Endothelial cell of umbilical vein (primary cell): ENCODE results near the gene BCL2A1. TPM values are rescaled to one million over a fixed set of nuclear protein-coding genes. Genes with fewer than 3 reads are reported as not detected.

ENCODE experiments used
- BruUV-seq: library from RNA; stranded (reverse); fragments of 400-500 nt; replicated peaks from 2 replicates; lab custom pipeline; 2021; lab: Mats Ljungman, UMichigan
- CTCF ChIA-PET: fragments of 300-600, 350-600 bp; sonication (Branson Sonifier 250); formaldehyde crosslinking; loops from one replicate; lab custom pipeline; 2021; ENCODE audit warnings: antibody characterized with exemption, inconsistent platforms; lab: Charles Lee
- POLR2A ChIA-PET: fragments of 300-600, 350-600 bp; sonication (Branson Sonifier 250); formaldehyde crosslinking; loops from one replicate; lab custom pipeline; 2021; ENCODE audit warnings: antibody characterized with exemption, inconsistent platforms; lab: Charles Lee
- DNase-seq: peaks from one replicate; pipeline ENCODE4 v3.0.0-alpha.2; 2011; ENCODE audit warnings: low read depth, low spot score
- FAIRE-seq: peaks from 2 replicates; lab custom pipeline; 2011; peaks lifted over from hg19 to GRCh38; lab: Jason Lieb, UNC
- H2AFZ ChIP-seq: 2 replicates; pipeline ENCODE4 v1.6.0; 2012; ENCODE audit warnings: low read depth, low read length, control low read depth, inconsistent platforms
- H3K27ac ChIP-seq: 2 replicates; pipeline ENCODE4 v1.5.1; 2011; ENCODE audit warnings: low read depth, mild to moderate bottlenecking, control low read depth, low read length, moderate library complexity; ENCODE audit not compliant: insufficient read depth
- H3K27me3 ChIP-seq, 2 experiments: 2 replicates each; pipeline versions ENCODE4 v1.6.0 to v1.6.1; 2011; ENCODE audit warnings: low read length in 2 of 2, mixed read lengths in 1 of 2; ENCODE audit not compliant: control insufficient read depth in 2 of 2, insufficient read depth in 2 of 2
- H3K36me3 ChIP-seq, 2 experiments: 2 replicates in 1 of 2; 3 replicates in 1 of 2; pipeline ENCODE4 v1.5.1; 2011; ENCODE audit warnings: low read length in 2 of 2, mild to moderate bottlenecking in 1 of 2, moderate library complexity in 1 of 2; ENCODE audit not compliant: control insufficient read depth in 2 of 2, insufficient read depth in 2 of 2; ENCODE audit errors: extremely low read depth in 1 of 2
- H3K4me1 ChIP-seq: 3 replicates; pipeline ENCODE4 v1.5.1; 2011; ENCODE audit warnings: mild to moderate bottlenecking, low read length; ENCODE audit not compliant: control insufficient read depth, insufficient read depth; ENCODE audit errors: extremely low read depth
- H3K4me2 ChIP-seq: 2 replicates; pipeline ENCODE4 v1.6.1; 2011; ENCODE audit warnings: low read length, control low read depth, mixed read lengths; ENCODE audit not compliant: insufficient read depth
- H3K4me3 ChIP-seq, 3 experiments: fragments of 200-600 bp in 1 of 3; sonication (generic), shearing (Covaris generic) in 1 of 3; replicated peaks in 1 of 3; 2 replicates each; pipeline ENCODE4 v1.5.1; 2011 to 2016; ENCODE audit warnings: control low read depth in 3 of 3, low read length in 3 of 3, mild to moderate bottlenecking in 2 of 3, inconsistent platforms in 1 of 3, low read depth in 1 of 3, moderate library complexity in 1 of 3; ENCODE audit not compliant: insufficient read depth in 1 of 3
- H3K79me2 ChIP-seq: 2 replicates; pipeline ENCODE4 v1.6.0; 2012; ENCODE audit warnings: low read length, inconsistent platforms; ENCODE audit not compliant: control insufficient read depth, insufficient read depth
- H3K9ac ChIP-seq: replicated peaks from 2 replicates; pipeline ENCODE3; 2011; ENCODE audit warnings: low read length, control low read depth; ENCODE audit not compliant: insufficient read depth; ENCODE audit errors: extremely low read depth
- H3K9me1 ChIP-seq: replicated peaks from 3 replicates; pipeline ENCODE4 v1.6.0; 2011; ENCODE audit warnings: mild to moderate bottlenecking, low read length; ENCODE audit not compliant: control insufficient read depth, insufficient read depth; ENCODE audit errors: extremely low read depth
- H3K9me3 ChIP-seq: replicated peaks from 2 replicates; pipeline ENCODE4 v1.5.1; 2012; ENCODE audit warnings: low read length, inconsistent platforms; ENCODE audit not compliant: control insufficient read depth, insufficient read depth
- H4K20me1 ChIP-seq: replicated peaks from 2 replicates; pipeline ENCODE3; 2011; ENCODE audit warnings: mild to moderate bottlenecking, low read length; ENCODE audit not compliant: control insufficient read depth, insufficient read depth; ENCODE audit errors: extremely low read depth
- EZH2 ChIP-seq: IDR thresholded peaks from 2 replicates; pipeline ENCODE4 v1.6.1; 2012; ENCODE audit warnings: borderline replicate concordance, low read depth, mild to moderate bottlenecking, moderate library complexity, low read length, inconsistent platforms; ENCODE audit not compliant: severe bottlenecking
- FOS ChIP-seq: IDR thresholded peaks from 2 replicates; pipeline ENCODE4 v1.6.1; 2011; ENCODE audit warnings: mild to moderate bottlenecking, low read length, moderate library complexity, borderline replicate concordance; ENCODE audit not compliant: insufficient read depth
- GATA2 ChIP-seq: IDR thresholded peaks from 2 replicates; pipeline ENCODE4 v1.7.0; 2011; ENCODE audit warnings: low read depth, mild to moderate bottlenecking, moderate library complexity, mixed read lengths, low read length; ENCODE audit not compliant: insufficient read length, insufficient read depth
- JUN ChIP-seq: IDR thresholded peaks from 2 replicates; pipeline ENCODE4 v1.6.1; 2011; ENCODE audit warnings: borderline replicate concordance, low read depth; ENCODE audit not compliant: insufficient read length, insufficient read depth
- MYC ChIP-seq: IDR thresholded peaks from one replicate; pipeline ENCODE4 v1.6.1; 2011; ENCODE audit warnings: mild to moderate bottlenecking, low read depth, low read length
- POLR2A ChIP-seq: IDR thresholded peaks from 2 replicates; pipeline ENCODE4 v1.6.1; 2012; ENCODE audit warnings: low read depth, mild to moderate bottlenecking, control low read depth, low read length
- POLR2AphosphoS5 ChIP-seq: IDR thresholded peaks from 2 replicates; pipeline ENCODE4 v1.6.1; 2012; ENCODE audit warnings: low read depth, mild to moderate bottlenecking, control low read depth, low read length, moderate library complexity; ENCODE audit not compliant: insufficient read depth
- dilution Hi-C: fragments of 300-500 bp; cut with MboI; formaldehyde crosslinking; loops from one replicate; pipeline ENCODE4 v1.15.0; 2019; ENCODE audit warnings: low sequenced_read_pairs; ENCODE audit not compliant: extremely low pct_ligation_motif_present
- intact Hi-C: fragments of 100-400 bp; cut with micrococcal nuclease; formaldehyde crosslinking; loops from one replicate; pipeline ENCODE4 v1.10.0; 2022
- polyA plus RNA-seq, 4 experiments: library from polyadenylated mRNA; depleted of rRNA in 3 of 4; stranded (reverse) in 3 of 4; unstranded in 1 of 4; fragments of >200 nt; gene quantifications; 2 replicates each; pipeline versions ENCODE4 v1.2.1 to v1.2.3, GENCODE V29; 2011 to 2012; ENCODE audit warnings: missing spikeins in 1 of 4
- total RNA-seq: library from RNA; stranded (reverse); gene quantifications from 2 replicates; pipeline ENCODE4 v1.2.3, GENCODE V29; 2021
- TF ChIP-seq, protein P1 (sequence below): IDR thresholded peaks from 2 replicates; pipeline ENCODE4 v1.6.1; 2011; ENCODE audit not compliant: insufficient read depth, insufficient read length
- TF ChIP-seq, protein P2 (sequence below), 2 donors: IDR thresholded peaks; 1 replicate in 1 of 2; 2 replicates in 1 of 2; pipeline ENCODE4 v1.5.1; 2011; ENCODE audit warnings: low read length in 2 of 2, mild to moderate bottlenecking in 2 of 2, moderate library complexity in 2 of 2, control low read depth in 1 of 2, inconsistent platforms in 1 of 2, low read depth in 1 of 2; ENCODE audit not compliant: insufficient read depth in 1 of 2; ENCODE audit errors: extremely low read depth in 1 of 2

Gene BCL2A1
- total and polyA plus RNA-seq, 2 donors (not counting 3 experiments of a cell fraction or from before 2014, with no cell fraction given): not detected

DNA sequence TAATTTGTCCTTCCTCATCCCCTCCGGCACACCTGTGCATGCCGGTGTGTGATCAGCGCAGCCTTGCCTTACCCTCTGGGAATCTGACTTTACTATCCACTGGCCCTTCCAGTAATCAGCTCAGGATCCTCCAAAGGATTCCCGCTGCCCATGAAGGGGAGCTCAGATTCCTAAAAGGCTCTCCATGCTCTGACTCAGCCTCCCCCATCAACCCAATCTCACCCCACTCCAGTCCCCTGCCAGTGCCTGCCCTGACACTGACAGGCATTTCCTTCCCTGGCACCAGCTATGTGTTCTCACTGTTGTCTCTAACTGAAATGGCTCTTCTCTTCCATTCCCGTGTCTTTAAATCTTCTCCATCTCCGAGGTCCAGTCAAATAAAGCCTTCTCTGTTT is 7.3 kb upstream of the BCL2A1 start:
- Histone ChIP-seq H3K27me3 (peaks cover 0 to 3% of the 10 kb centered on the region in 2 experiments), H3K4me1 (no peaks in the 10 kb centered on the region), H3K9me3 (no peaks in the 10 kb centered on the region), H3K4me3 (no peak overlapping the region), H3K36me3 (no peaks in the 10 kb centered on the region), H3K27ac (no peak overlapping the region), H3K9ac (no peak overlapping the region), H4K20me1 (no peaks in the 10 kb centered on the region), H3K9me1 (no peaks in the 10 kb centered on the region), H2AFZ (no peak overlapping the region), H3K4me2 (no peak overlapping the region), H3K79me2 (no peaks in the 10 kb centered on the region)
- TF ChIP-seq GATA2 (no peak), POLR2AphosphoS5 (no peak), JUN (no peak), FOS (no peak), MYC (no peak), EZH2 (no peak), POLR2A (no peak)
- TF ChIP-seq, protein P1, sequence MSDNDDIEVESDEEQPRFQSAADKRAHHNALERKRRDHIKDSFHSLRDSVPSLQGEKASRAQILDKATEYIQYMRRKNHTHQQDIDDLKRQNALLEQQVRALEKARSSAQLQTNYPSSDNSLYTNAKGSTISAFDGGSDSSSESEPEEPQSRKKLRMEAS: no peak
- TF ChIP-seq, protein P2, sequence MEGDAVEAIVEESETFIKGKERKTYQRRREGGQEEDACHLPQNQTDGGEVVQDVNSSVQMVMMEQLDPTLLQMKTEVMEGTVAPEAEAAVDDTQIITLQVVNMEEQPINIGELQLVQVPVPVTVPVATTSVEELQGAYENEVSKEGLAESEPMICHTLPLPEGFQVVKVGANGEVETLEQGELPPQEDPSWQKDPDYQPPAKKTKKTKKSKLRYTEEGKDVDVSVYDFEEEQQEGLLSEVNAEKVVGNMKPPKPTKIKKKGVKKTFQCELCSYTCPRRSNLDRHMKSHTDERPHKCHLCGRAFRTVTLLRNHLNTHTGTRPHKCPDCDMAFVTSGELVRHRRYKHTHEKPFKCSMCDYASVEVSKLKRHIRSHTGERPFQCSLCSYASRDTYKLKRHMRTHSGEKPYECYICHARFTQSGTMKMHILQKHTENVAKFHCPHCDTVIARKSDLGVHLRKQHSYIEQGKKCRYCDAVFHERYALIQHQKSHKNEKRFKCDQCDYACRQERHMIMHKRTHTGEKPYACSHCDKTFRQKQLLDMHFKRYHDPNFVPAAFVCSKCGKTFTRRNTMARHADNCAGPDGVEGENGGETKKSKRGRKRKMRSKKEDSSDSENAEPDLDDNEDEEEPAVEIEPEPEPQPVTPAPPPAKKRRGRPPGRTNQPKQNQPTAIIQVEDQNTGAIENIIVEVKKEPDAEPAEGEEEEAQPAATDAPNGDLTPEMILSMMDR (IDR thresholded peaks at IDR 0.05; ENCODE audit: extremely low read depth in 1 of 2, insufficient read depth in 1 of 2, low read depth in 1 of 2, low read length in 2 of 2): no peak
- FAIRE-seq (no peak), DNase-seq (no peak)
- BruUV-seq: no TSS peak
- CTCF ChIA-PET: interaction anchor here (1.1 to 1.5 kb wide), 2 partner anchors 12 to 14 kb away, joined by 4 to 5 read pairs; no protein-coding TSS in a partner anchor
- dilution Hi-C loops: no loop called here
- intact Hi-C loops: no loop called here
- POLR2A ChIA-PET: no interaction called here
